ENCODE results near the gene LRRC8C.

Gene LRRC8C

GRCh38 chr1:89635825-89636815, 3.2 kb downstream of the LRRC8C start:
- no peak for DNase-seq

DNA sequence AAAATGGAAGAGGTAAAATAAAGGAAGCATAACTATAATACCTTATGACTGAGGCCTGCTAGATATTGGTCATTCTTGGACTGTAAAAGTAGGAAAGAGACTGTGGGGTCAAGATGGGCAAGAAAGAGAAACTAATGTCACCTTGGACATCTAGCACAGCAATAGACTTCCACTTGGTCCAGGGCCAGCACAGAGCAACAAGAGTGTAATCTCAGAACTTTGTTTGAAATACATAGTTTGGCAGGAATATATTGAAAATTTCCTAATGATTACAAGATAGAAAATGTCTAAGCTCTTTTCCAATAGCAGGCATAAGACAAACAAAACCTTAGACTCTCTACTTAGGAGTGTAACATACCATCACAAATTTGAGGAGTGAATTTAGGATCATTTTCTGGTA, 4.6 kb downstream of the LRRC8C start:
- DNase-seq: no peak

DNA sequence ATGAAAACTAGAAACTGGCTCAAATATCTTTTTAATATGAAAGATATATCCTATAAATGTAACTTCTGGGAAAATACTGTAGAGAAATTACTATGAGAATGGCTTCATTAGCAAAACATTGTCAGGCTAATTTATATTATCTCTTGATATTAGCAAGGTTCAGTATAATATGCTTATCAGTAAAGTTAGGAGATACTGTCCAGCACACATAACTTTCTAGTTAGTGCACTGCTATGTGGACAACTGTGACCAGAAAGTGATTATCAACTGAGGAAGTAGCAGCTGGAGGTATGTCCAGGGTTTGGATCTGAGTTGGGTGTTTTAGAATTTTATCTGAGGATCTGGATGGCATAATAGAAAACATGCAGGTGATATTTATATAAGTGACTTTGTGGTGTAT, 7.5 kb downstream of the LRRC8C start:
- DNase-seq: no peak

- DNase-seq: no peak
Measured at GRCh38 chr1:89641781-89642180, 8.9 kb downstream of the LRRC8C start.

DNA sequence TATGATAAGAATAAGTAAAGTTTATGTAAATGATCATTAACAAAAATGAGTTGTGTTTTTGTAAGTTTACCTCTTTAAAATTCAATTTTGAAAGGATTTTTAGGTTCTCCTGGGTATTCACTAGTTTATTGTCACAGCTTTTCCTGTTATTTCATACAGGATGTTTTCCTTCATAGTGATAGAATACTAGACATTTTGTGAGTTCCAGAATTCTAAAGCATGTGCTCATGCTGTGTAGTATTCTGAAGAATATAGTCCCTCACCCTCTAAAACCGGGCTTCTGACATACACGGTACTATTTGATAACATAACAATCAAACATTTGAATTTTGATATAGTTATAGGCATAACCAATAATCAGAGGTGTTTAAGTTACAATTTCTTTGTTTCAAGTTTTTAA, 10.7 kb downstream of the LRRC8C start:
- DNase-seq: no peak

DNA sequence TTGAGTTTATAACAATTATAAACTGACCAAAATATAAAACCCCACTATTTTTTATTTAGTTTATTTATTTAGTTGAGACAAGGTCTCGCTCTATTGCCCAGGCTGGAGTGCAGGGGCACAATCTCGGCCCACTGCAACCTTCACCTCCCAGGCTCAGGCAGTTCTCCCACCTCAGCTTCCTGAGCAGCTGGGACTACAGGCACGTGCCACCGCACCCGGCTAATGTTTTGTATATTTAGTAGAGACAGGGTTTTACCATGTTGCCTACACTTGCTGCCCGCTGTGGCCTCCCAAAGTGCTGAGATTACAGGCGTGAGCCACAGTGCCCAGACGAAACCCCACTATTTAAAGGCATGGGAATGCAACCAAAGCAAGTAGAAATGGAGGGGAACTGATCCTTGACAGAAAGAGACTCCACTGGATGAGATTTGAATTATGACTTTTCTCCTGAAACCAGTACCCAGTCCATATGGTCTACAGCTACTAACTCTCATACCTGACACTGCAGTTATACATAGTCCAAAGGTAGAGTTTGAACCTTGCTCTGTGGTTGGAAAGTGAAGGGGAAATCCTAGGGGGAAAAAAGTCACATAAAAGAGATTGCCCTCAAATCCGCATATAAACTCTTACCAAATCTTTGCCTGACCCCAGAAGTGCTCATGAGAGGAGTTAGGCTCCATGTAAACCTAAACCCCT, 11.3 kb downstream of the LRRC8C start:
- DNase-seq: no peak

DNA sequence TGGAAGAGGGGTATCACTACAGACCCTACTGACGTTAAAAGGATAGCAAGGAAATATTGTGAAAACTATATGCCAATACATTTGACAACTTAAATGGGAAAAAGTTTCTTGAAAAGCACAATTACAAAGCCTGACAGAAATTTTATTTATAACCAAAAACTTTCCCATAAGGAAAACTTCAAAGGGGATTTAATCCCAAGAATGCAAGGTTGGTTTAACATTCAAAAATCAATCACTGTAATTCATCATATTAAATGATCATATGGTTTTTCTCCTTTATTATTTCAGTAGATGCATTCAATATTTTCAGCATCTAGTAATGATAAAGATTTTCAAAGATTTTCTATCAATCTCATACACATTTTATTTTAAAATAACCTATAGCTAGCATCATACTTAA, 13.3 kb downstream of the LRRC8C start:
- no peak for DNase-seq

GRCh38 chr1:89649783-89650182, 16.9 kb downstream of the LRRC8C start:
- no peak for DNase-seq

GRCh38 chr1:89652373-89652772, 19.5 kb downstream of the LRRC8C start:
- DNase-seq: no peak

- DNase-seq: no peak
Measured at GRCh38 chr1:89657886-89658285, 25.0 kb downstream of the LRRC8C start.

- no peak for DNase-seq
Measured at GRCh38 chr1:89659322-89660081, 26.6 kb downstream of the LRRC8C start.

DNA sequence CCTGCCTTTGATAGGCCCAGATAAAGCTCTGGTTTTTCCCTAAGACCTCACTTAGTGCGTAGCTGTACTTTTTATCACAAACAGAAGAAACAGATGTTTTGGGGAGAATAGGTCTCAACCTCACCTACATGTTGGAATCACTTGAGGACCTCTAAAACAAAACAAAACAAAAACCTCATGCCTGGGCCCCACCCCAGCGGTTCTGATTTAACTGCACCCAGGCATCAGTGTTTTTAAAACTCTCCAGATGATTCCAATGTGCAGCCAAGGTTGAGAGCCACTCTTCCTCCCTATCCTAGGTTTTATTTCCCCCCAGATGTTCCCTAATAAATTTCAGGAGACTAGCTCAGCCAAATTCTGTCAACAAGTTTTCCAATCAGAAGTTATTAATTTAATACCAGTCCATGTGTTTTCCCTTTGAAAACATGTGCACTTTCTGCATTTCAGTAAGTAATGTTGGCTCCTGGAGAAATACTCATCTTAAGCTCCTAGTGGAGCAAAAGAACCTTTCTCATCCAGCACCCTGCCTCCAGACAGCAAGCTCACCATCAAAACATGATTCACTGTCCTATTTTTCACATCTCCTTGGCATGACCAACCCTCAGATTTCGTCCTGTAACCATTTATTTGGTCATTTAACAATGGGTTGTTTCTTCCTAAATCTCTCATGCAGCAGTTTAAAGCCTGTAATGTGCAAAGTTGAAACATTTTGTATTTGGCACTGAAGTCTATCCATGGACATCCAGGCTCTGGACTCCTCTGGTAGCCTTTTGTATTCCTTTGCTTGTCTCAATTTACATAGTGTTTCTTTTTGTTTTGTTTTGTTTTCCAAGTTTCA, 27.5 kb downstream of the LRRC8C start:
- no peak for DNase-seq

- DNase-seq: no peak
Measured at GRCh38 chr1:89665941-89666340, 33.0 kb downstream of the LRRC8C start.

- DNase-seq: no peak
Measured at GRCh38 chr1:89666640-89667039, 33.7 kb downstream of the LRRC8C start.

- DNase-seq: no peak
Measured at GRCh38 chr1:89667691-89668090, 34.8 kb downstream of the LRRC8C start.

DNA sequence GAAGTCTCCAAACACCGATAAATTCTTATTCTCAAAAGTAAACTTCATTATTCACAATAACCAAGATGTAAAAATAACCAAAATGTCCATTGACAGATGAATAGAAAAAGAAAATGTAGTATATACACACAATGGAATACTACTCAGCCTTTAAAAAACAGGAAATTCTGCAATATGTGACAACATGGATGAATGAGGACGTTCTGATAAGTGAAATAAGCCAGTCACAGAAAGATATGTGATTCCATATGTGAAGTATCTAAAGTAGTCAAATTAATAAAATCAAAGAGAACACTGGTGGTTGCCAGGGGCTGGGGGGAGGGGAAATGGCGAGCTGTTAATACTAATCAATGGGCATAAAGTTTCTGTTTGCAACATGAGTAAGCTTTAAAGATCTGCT, 36.0 kb downstream of the LRRC8C start:
- no peak for DNase-seq

GRCh38 chr1:89669441-89669840, 36.5 kb downstream of the LRRC8C start:
- DNase-seq: no peak

GRCh38 chr1:89670163-89670562, 37.2 kb downstream of the LRRC8C start:
- no peak for DNase-seq

DNA sequence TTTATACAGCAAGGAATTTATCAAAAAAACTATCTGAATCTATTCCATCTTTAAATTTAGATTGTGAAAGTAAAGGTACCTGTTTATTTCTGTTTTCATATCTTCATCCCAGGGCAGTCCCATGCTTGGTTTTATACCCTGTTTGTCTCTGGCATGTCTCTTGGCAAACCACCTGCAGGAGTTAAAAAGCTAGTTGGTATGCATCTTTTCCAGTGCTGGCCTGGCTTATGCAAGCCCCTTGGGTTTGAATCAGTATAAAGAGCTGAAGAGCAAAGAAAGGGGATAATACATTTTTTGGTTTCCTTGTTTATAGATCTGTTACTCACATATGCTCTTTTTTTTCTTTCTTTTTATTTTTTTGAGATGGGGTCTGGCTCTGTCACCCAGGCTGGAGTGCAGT, 37.8 kb downstream of the LRRC8C start:
- no peak for DNase-seq

DNA sequence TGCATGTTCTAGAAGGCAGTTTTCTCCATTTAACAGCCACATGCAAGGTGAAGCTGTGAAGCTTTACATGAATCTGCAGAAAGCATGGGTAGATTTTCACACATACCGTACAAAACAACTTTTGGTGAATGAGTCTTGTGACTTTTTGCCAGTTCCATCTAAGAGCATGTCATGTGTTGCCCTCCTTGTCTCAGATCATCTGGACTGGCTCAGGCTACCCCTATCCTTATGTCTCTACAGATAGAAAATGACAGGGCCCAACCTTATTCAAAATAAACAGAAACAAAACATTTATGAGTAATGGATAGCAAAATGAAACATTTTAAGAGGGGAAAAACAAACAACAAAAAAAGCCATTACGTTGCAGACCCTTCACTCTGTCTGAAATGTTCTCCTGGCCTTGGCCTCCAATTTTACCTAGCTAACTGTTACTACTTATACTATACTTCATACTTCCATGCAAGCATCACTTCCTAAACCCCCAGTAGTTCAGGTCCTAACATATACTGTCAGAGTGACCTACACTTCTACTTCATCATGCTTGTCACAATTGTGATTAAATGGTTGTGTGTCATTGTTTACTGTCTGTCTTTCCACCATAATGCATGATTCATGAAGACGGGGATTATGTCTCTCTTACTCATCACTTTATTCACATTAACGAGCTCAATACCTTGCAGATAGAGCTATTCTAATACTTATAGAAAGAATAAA, 39.0 kb downstream of the LRRC8C start:
- DNase-seq: no peak

GRCh38 chr1:89672489-89673183, 39.7 kb downstream of the LRRC8C start:
- DNase-seq: no peak

All from NCI-H524 (cell line).